ENCODE measurements around the gene EGLN2.
"Not testable (repeated sequence)": the region's sequence is repeated elsewhere in the genome, so short reads cannot be mapped to it uniquely, and the experiment has no call there.

The EGLN2 gene

GRCh38 chr19:40776364-40776763 is 22.6 kb upstream of the EGLN2 start:
- no peak for DNase-seq (ENCODE audit: low read depth in 1 of 2, low spot score in 1 of 2)

DNA sequence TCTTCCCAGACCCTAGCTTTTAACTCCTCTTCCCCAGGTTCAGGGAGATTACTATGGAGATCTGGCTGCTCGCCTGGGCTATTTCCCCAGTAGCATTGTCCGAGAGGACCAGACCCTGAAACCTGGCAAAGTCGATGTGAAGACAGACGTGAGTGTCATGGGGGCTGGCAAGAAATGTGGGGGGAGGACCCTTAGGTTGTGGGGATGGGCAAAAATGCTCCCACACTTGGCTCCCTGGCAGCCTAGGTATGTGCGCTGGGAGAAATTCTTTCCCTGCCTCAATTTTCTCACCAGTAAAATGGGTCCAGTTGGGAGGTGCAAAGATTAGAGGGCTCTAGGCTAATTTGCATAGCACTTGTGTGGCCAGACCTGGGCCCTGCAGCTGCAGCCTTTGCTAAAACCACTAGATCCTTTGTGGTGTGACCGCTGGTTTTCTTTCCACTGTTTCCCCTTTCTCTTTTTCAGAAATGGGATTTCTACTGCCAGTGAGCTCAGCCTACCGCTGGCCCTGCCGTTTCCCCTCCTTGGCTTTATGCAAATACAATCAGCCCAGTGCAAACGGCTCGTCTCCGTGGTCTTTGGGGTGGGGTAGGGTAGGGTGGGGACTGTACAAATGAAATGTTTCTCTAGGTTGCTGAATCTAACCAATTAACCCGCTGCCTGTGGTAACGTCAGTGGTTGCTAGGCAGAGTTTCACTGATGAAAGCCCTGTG is 21.9 kb upstream of the EGLN2 start:
- DNase-seq (ENCODE audit: low read depth in 1 of 2, low spot score in 1 of 2): peak; percentile 71 to 89

GRCh38 chr19:40777645-40777936 is 21.4 kb upstream of the EGLN2 start:
- DNase-seq (ENCODE audit: low read depth in 1 of 2, low spot score in 1 of 2): no peak

GRCh38 chr19:40777937-40778705 is 20.9 kb upstream of the EGLN2 start, which contains the start of gene RAB4B:
RAB4B (plus strand) TSS chr19:40778247; CDS start chr19:40778376, 129 bp downstream.
- peak; percentile 98 to 100 for DNase-seq (ENCODE audit: low read depth in 1 of 2, low spot score in 1 of 2)

DNA sequence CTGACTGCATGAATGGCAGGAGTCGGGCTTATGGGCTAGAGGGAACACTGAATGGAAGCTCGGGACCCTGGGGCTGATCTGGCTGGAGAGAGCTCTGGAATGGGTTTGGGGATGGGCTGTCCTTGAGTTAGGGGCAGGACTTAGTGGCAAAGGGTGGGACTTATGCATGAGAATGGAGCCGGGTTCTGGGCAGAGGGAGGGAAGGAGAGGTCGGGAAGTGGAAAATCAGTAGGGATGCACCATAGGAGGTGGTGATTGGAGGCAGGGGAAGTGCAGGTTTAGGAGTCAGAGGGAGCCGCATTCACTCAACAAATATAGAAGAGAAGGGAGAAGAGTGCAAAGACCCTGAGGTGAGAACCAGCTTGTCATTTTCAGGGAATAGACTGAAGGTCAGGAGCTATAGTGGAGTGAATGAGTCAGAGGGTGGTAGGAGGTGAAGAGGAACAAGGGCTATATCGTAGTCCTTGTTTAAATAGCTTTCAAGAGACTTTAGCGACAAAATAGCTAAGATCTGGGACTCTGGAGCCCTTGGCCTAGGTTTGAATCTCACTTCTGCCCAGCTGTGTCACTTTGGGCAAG is 20.2 kb upstream of the EGLN2 start:
- no peak for DNase-seq (ENCODE audit: low read depth in 1 of 2, low spot score in 1 of 2)

DNA sequence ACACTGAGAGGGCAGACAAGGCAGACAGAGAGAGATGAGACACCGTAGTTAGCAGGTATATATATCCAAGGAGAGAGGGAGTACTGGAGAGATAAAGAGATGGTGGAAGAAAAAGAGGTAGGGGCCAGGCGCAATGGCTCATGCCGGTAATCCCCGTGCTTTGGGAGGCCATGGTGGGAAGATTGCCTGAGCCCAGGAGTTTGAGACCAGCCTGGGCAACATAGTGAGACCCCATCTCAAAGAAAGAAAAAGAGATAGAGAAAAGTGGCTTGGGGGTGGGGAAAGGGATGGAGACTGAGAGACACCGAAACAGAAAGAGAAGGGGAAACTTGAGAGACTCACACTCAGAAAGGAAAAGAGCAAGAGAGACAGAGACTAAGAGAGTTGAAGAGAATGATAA is 18.4 kb upstream of the EGLN2 start:
- no peak for DNase-seq (ENCODE audit: low read depth in 1 of 2, low spot score in 1 of 2)

- DNase-seq (ENCODE audit: low read depth in 1 of 2, low spot score in 1 of 2): no peak
Observed at GRCh38 chr19:40781140-40781539, 17.9 kb upstream of the EGLN2 start.

- no peak for DNase-seq (ENCODE audit: low read depth in 1 of 2, low spot score in 1 of 2)
Observed at GRCh38 chr19:40783711-40784110, 15.3 kb upstream of the EGLN2 start.

- DNase-seq (ENCODE audit: low read depth in 1 of 2, low spot score in 1 of 2): not testable (repeated sequence)
Observed at GRCh38 chr19:40784146-40784545, 14.8 kb upstream of the EGLN2 start.

- no peak for DNase-seq (ENCODE audit: low read depth in 1 of 2, low spot score in 1 of 2)
Observed at GRCh38 chr19:40785526-40785925, 13.5 kb upstream of the EGLN2 start.

DNA sequence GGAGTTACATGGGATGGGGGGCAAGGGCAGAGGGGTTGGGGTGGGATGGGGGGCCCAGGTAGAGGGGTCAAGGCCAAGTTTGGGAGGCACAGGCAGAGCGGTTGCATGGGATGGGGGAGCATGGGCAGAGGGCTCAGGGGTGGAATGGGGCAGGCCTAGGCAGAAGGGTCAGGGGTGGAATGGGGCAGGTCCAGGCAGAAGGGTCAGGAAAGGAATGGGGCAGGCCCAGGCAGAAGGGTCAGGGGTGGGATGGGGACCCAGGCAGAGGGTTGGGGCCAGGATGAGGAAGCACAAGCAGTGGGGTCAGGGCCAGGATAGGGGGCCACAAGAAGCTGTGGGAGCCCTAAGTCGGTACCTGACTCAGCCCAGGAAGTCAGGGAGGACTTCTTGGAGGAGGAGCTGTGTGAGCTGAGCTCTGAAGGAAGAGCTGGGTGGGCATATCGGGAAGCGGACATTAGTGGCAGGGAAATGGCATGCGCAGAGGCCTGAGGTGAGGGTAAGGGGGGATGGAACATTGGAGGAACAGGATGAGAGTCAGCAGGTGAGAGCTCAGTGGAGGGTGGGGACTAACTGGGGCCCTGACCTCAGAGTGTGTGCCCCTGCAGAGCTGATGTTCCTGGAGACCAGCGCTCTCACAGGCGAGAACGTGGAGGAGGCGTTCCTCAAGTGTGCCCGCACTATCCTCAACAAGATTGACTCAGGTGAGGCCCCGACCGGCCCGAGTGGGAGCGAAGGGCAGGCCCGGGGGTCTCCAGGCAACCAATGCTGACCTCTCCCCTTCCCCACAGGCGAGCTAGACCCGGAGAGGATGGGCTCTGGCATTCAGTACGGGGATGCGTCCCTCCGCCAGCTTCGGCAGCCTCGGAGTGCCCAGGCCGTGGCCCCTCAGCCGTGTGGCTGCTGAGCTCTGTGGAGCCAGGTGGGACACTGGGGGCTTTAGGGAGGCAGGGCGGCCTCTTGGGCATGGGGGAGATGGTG is 12.6 kb upstream of the EGLN2 start:
- DNase-seq (ENCODE audit: low read depth in 1 of 2, low spot score in 1 of 2): no peak

DNA sequence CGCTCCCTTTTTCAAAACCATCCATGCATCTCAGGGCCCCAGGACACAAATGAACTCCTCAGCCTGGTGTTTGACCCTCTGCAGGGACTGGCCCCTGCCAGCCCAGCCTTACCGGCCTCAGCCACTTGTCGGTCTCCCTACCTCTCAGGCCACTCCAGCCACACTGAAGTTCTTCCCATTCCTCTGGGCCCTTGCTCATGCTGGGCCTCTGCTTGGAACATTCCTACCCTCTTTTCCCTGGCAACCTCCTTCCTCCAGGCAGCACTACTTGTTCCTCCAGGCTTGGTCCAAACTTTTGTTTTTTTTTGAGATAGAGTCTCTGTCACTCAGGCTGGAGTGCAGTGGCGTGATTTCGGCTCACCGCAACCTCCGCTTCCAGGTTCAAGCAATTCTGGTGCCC is 7.6 kb upstream of the EGLN2 start:
- DNase-seq (ENCODE audit: low read depth in 1 of 2, low spot score in 1 of 2): no peak

- no peak for DNase-seq (ENCODE audit: low read depth in 1 of 2, low spot score in 1 of 2)
Observed at GRCh38 chr19:40791996-40792395, 7.0 kb upstream of the EGLN2 start.

DNA sequence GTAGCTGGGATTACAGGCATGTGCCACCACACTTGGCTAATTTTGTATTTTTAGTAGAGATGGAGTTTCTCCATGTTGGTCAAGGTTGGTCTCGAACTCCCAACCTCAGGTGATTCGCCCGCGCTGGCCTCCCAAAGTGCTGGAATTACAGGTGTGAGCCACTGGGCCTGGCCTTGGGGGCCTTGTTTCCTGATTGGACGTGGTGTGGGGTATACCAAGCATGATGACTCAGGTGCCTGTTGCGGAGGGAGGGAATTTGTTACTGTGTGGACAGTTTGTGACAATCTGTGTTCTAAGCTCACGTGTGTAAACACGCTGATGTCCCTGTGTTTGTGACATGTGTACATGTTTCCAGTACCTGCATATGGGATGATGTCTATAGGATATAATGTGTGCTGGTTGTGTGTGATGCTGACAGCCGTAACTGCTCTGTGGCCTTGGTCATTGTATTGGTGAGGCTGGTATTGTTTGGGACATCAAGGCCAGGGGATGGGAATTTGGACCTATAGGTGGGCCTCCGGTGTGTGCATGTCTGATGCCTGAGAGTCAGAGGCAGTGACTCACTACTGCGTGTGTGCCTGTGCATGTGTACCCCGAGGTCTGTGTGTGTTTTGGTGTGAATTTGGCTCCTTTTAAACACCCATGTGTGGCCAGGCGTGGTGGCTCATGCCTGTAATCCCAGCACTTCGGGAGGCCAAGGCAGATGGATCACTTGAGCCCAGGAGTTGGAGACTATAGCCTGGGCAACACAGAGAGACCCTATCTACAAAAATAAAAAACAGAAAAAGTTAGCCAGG is 1.6 kb upstream of the EGLN2 start:
- no peak for DNase-seq (ENCODE audit: low read depth in 1 of 2, low spot score in 1 of 2)

- DNase-seq (ENCODE audit: low read depth in 1 of 2, low spot score in 1 of 2): peak in 1 of 2 donors; percentile 58
Observed at GRCh38 chr19:40797963-40798682, 868 bp upstream of the EGLN2 start.

DNA sequence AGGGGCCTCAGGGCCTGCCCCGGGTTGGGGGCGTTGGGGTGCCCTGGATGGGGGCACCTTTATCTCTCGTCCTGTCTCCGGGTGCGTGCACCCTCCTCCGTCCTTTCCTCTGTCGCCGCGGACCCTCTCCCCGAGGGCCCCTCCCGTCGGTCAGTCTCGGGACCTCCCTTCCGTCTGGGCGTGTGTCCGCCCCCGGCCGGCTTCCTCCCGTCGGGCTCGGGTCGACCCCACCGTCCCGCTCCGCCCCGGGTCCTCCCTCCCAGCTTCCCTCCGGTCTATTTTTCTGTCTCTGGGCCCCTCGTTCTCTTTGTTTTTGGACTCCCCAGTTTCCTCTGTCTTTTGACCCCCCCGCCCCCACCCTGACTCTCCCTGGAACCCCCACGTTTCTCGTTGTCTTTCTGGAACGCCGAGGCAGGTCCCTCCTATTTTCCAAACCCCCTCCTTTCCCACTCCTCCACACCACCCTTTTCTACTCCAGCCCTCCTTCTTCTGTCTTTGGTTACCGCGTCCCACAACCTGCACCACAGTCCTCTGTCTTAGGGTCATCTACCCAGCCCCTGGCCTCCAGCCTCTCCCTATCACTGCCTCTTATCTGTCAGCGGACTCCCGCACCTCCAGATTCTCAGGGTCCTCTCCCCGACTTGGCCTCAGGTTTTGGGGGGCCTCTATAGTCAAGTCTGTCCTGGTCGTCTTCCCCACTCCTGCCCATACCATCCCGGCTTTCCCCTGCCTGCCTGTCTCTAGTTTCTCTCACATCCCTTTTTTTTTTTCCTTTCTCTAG is 757 bp downstream of the EGLN2 start:
- DNase-seq (ENCODE audit: low read depth in 1 of 2, low spot score in 1 of 2): no peak

GRCh38 chr19:40800339-40800996 is 1.5 kb downstream of the EGLN2 start:
- DNase-seq (ENCODE audit: low read depth in 1 of 2, low spot score in 1 of 2): no peak

DNA sequence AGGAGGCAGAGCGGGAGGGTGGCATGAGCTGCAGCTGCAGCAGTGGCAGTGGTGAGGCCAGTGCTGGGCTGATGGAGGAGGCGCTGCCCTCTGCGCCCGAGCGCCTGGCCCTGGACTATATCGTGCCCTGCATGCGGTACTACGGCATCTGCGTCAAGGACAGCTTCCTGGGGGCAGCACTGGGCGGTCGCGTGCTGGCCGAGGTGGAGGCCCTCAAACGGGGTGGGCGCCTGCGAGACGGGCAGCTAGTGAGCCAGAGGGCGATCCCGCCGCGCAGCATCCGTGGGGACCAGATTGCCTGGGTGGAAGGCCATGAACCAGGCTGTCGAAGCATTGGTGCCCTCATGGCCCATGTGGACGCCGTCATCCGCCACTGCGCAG is 2.0 kb downstream of the EGLN2 start:
- DNase-seq (ENCODE audit: low read depth in 1 of 2, low spot score in 1 of 2): no peak

Measured in activated CD4-positive, alpha-beta T cell treated with anti-CD3 and anti-CD28 coated beads, Interleukin-2, amount 50 U/mL, for 24 hours (primary cell).